ENCODE results near the gene WDR13. TPM values are rescaled to one million over a fixed set of nuclear protein-coding genes. Genes with fewer than 3 reads are reported as not detected.
A peak's percentile ranks its signal among the peaks of the same experiment; 100 is the strongest.

The WDR13 gene
- total RNA-seq, 1 experiment from 2014 or later: 28.0 TPM

DNA sequence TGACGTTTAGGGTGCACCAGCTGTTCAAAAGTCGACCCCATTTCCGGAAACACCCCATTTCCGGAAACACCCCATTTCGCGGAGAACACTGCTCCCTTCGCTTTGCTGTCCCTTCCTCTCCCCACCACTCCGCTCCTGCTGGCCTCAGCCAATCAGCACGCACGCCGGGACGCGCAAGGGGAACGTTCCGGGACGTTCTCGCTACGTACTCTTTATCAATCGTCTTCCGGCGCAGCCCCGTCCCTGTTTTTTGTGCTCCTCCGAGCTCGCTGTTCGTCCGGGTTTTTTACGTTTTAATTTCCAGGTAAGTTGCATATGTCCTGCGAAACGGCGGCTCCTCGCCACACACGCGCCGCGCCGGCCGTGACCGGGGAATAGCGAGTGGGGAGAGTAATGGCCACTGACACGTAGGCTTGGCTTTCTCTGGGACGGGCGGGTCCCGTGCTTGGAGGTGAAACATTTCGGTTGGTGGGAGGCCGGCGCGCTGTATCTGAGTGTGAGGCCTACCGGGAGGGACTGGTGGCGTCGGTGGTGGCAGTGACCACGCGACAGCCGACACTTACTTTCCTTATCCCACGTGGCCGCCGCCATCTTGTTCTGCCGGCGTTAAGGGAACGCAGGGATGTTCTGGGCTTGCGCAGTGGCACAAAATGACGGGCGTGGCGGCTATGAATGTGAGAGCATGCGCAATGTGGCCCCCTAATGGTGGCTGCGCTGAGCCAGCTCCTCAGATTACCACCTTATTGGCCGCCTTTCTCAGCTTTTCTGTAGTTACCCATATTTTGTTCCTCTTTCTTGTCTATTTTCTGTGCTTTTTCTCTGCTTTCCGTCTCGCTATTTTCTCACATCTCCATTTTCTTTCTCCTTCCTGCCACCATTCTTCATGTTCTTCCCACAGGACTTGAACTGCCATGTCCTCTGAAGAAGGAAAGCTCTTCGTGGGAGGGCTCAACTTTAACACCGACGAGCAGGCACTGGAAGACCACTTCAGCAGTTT, 22.7 kb upstream of the WDR13 start, which contains the start of gene RBM3 (continued):
- TF ChIP-seq, protein P1, sequence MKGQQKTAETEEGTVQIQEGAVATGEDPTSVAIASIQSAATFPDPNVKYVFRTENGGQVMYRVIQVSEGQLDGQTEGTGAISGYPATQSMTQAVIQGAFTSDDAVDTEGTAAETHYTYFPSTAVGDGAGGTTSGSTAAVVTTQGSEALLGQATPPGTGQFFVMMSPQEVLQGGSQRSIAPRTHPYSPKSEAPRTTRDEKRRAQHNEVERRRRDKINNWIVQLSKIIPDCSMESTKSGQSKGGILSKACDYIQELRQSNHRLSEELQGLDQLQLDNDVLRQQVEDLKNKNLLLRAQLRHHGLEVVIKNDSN (CRISPR knock-in tag; IDR thresholded peaks at IDR 0.05): peak; percentile 70
- TF ChIP-seq FOXJ3 (CRISPR knock-in tag; IDR thresholded peaks at IDR 0.05; ENCODE audit: borderline replicate concordance): no peak
- TF ChIP-seq, protein P2, sequence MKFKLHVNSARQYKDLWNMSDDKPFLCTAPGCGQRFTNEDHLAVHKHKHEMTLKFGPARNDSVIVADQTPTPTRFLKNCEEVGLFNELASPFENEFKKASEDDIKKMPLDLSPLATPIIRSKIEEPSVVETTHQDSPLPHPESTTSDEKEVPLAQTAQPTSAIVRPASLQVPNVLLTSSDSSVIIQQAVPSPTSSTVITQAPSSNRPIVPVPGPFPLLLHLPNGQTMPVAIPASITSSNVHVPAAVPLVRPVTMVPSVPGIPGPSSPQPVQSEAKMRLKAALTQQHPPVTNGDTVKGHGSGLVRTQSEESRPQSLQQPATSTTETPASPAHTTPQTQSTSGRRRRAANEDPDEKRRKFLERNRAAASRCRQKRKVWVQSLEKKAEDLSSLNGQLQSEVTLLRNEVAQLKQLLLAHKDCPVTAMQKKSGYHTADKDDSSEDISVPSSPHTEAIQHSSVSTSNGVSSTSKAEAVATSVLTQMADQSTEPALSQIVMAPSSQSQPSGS (CRISPR knock-in tag; IDR thresholded peaks at IDR 0.05; ENCODE audit: borderline replicate concordance, low read depth): no peak
- TF ChIP-seq, protein P3, sequence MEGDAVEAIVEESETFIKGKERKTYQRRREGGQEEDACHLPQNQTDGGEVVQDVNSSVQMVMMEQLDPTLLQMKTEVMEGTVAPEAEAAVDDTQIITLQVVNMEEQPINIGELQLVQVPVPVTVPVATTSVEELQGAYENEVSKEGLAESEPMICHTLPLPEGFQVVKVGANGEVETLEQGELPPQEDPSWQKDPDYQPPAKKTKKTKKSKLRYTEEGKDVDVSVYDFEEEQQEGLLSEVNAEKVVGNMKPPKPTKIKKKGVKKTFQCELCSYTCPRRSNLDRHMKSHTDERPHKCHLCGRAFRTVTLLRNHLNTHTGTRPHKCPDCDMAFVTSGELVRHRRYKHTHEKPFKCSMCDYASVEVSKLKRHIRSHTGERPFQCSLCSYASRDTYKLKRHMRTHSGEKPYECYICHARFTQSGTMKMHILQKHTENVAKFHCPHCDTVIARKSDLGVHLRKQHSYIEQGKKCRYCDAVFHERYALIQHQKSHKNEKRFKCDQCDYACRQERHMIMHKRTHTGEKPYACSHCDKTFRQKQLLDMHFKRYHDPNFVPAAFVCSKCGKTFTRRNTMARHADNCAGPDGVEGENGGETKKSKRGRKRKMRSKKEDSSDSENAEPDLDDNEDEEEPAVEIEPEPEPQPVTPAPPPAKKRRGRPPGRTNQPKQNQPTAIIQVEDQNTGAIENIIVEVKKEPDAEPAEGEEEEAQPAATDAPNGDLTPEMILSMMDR (IDR thresholded peaks at IDR 0.05): no peak
- TF ChIP-seq, protein P4, sequence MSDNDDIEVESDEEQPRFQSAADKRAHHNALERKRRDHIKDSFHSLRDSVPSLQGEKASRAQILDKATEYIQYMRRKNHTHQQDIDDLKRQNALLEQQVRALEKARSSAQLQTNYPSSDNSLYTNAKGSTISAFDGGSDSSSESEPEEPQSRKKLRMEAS (CRISPR knock-in tag; IDR thresholded peaks at IDR 0.05): peak; percentile 96
- no peak for TF ChIP-seq MXD4 (CRISPR knock-in tag; IDR thresholded peaks at IDR 0.05; ENCODE audit: borderline replicate concordance)
- TF ChIP-seq ETV6 (CRISPR knock-in tag; IDR thresholded peaks at IDR 0.05): no peak
- TF ChIP-seq ZNF423 (CRISPR knock-in tag; IDR thresholded peaks at IDR 0.05): no peak
- TF ChIP-seq, protein P5, sequence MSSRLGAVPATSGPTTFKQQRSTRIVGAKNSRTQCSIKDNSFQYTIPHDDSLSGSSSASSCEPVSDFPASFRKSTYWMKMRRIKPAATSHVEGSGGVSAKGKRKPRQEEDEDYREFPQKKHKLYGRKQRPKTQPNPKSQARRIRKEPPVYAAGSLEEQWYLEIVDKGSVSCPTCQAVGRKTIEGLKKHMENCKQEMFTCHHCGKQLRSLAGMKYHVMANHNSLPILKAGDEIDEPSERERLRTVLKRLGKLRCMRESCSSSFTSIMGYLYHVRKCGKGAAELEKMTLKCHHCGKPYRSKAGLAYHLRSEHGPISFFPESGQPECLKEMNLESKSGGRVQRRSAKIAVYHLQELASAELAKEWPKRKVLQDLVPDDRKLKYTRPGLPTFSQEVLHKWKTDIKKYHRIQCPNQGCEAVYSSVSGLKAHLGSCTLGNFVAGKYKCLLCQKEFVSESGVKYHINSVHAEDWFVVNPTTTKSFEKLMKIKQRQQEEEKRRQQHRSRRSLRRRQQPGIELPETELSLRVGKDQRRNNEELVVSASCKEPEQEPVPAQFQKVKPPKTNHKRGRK (CRISPR knock-in tag; IDR thresholded peaks at IDR 0.05; ENCODE audit: borderline replicate concordance): no peak
- TF ChIP-seq, protein P6, sequence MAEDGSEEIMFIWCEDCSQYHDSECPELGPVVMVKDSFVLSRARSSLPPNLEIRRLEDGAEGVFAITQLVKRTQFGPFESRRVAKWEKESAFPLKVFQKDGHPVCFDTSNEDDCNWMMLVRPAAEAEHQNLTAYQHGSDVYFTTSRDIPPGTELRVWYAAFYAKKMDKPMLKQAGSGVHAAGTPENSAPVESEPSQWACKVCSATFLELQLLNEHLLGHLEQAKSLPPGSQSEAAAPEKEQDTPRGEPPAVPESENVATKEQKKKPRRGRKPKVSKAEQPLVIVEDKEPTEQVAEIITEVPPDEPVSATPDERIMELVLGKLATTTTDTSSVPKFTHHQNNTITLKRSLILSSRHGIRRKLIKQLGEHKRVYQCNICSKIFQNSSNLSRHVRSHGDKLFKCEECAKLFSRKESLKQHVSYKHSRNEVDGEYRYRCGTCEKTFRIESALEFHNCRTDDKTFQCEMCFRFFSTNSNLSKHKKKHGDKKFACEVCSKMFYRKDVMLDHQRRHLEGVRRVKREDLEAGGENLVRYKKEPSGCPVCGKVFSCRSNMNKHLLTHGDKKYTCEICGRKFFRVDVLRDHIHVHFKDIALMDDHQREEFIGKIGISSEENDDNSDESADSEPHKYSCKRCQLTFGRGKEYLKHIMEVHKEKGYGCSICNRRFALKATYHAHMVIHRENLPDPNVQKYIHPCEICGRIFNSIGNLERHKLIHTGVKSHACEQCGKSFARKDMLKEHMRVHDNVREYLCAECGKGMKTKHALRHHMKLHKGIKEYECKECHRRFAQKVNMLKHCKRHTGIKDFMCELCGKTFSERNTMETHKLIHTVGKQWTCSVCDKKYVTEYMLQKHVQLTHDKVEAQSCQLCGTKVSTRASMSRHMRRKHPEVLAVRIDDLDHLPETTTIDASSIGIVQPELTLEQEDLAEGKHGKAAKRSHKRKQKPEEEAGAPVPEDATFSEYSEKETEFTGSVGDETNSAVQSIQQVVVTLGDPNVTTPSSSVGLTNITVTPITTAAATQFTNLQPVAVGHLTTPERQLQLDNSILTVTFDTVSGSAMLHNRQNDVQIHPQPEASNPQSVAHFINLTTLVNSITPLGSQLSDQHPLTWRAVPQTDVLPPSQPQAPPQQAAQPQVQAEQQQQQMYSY (CRISPR knock-in tag; IDR thresholded peaks at IDR 0.05): no peak
- TF ChIP-seq, protein P7, sequence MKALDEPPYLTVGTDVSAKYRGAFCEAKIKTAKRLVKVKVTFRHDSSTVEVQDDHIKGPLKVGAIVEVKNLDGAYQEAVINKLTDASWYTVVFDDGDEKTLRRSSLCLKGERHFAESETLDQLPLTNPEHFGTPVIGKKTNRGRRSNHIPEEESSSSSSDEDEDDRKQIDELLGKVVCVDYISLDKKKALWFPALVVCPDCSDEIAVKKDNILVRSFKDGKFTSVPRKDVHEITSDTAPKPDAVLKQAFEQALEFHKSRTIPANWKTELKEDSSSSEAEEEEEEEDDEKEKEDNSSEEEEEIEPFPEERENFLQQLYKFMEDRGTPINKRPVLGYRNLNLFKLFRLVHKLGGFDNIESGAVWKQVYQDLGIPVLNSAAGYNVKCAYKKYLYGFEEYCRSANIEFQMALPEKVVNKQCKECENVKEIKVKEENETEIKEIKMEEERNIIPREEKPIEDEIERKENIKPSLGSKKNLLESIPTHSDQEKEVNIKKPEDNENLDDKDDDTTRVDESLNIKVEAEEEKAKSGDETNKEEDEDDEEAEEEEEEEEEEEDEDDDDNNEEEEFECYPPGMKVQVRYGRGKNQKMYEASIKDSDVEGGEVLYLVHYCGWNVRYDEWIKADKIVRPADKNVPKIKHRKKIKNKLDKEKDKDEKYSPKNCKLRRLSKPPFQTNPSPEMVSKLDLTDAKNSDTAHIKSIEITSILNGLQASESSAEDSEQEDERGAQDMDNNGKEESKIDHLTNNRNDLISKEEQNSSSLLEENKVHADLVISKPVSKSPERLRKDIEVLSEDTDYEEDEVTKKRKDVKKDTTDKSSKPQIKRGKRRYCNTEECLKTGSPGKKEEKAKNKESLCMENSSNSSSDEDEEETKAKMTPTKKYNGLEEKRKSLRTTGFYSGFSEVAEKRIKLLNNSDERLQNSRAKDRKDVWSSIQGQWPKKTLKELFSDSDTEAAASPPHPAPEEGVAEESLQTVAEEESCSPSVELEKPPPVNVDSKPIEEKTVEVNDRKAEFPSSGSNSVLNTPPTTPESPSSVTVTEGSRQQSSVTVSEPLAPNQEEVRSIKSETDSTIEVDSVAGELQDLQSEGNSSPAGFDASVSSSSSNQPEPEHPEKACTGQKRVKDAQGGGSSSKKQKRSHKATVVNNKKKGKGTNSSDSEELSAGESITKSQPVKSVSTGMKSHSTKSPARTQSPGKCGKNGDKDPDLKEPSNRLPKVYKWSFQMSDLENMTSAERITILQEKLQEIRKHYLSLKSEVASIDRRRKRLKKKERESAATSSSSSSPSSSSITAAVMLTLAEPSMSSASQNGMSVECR (CRISPR knock-in tag; IDR thresholded peaks at IDR 0.05; ENCODE audit: borderline replicate concordance): peak; percentile 84
- TF ChIP-seq NFYB (CRISPR knock-in tag; conservative IDR thresholded peaks at IDR 0.05; ENCODE audit: low read depth): peak; percentile 68
- TF ChIP-seq EMX1 (CRISPR knock-in tag; IDR thresholded peaks at IDR 0.05): no peak; the same call in 1 of the 2 replicates
- TF ChIP-seq NR3C1 (CRISPR knock-in tag; conservative IDR thresholded peaks at IDR 0.05; ENCODE audit: low read depth): no peak
- no peak for TF ChIP-seq NR2C2 (CRISPR knock-in tag; IDR thresholded peaks at IDR 0.05)
- TF ChIP-seq, protein P8, sequence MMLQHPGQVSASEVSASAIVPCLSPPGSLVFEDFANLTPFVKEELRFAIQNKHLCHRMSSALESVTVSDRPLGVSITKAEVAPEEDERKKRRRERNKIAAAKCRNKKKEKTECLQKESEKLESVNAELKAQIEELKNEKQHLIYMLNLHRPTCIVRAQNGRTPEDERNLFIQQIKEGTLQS (CRISPR knock-in tag; conservative IDR thresholded peaks at IDR 0.05): no peak
- no peak for TF ChIP-seq SOX15 (CRISPR knock-in tag; IDR thresholded peaks at IDR 0.05)
- no peak for TF ChIP-seq NR1H2 (CRISPR knock-in tag; IDR thresholded peaks at IDR 0.05)
- no peak for TF ChIP-seq SP1 (CRISPR knock-in tag; conservative IDR thresholded peaks at IDR 0.05)
- no peak for TF ChIP-seq ELF4 (CRISPR knock-in tag; IDR thresholded peaks at IDR 0.05; ENCODE audit: low read depth)
- peak; percentile 32; the same call in 1 of the 2 replicates for TF ChIP-seq MYBL2 (CRISPR knock-in tag; IDR thresholded peaks at IDR 0.05)
- TF ChIP-seq ZNF121 (CRISPR knock-in tag; IDR thresholded peaks at IDR 0.05): no peak
- TF ChIP-seq JUN (CRISPR knock-in tag; IDR thresholded peaks at IDR 0.05): peak; percentile 75; the same call in 1 of the 2 replicates
- TF ChIP-seq ZNF232 (CRISPR knock-in tag; IDR thresholded peaks at IDR 0.05): no peak
